GM23338 (cell line): ENCODE data around the gene LGALS3. TPM values are rescaled to one million over a fixed set of nuclear protein-coding genes. Genes with fewer than 3 reads are reported as not detected.

Experiments used
- ATAC-seq: fragments of 200-7000 bp; cut with Tn5 transposase; 3 replicates; pipeline ENCODE4 v1.9.1; 2020
- DNase-seq: peaks from one replicate; pipeline ENCODE4 v3.0.0-alpha.2; 2015; ENCODE audit warnings: low spot score
- H2AFZ ChIP-seq: fragments of 200-600 bp; sonication (generic); 2 replicates; pipeline ENCODE4 v1.8.0; 2016; ENCODE audit warnings: antibody characterized with exemption, mild to moderate bottlenecking, moderate library complexity
- H3F3A ChIP-seq: fragments of 200-600 bp; sonication (generic); replicated peaks from 2 replicates; pipeline ENCODE4 v1.8.0; 2017; ENCODE audit warnings: antibody characterized with exemption, mixed run types, low read depth
- H3K27ac ChIP-seq: fragments of 200-600 bp; sonication (generic); 2 replicates; pipeline ENCODE4 v1.6.1; 2016; ENCODE audit warnings: low read depth
- H3K27me3 ChIP-seq: fragments of 200-600 bp; sonication (generic); 2 replicates; pipeline ENCODE4 v1.8.0; 2016; ENCODE audit warnings: mild to moderate bottlenecking, mixed run types, moderate library complexity; ENCODE audit not compliant: insufficient read depth
- H3K36me3 ChIP-seq: fragments of 200-600 bp; sonication (generic); 2 replicates; pipeline ENCODE4 v1.8.0; 2016; ENCODE audit warnings: mild to moderate bottlenecking; ENCODE audit not compliant: insufficient read depth
- H3K4me1 ChIP-seq: fragments of 200-600 bp; sonication (generic); 2 replicates; pipeline ENCODE4 v1.8.0; 2016; ENCODE audit warnings: mild to moderate bottlenecking, moderate library complexity; ENCODE audit not compliant: insufficient read depth
- H3K4me2 ChIP-seq: fragments of 200-600 bp; sonication (generic); 2 replicates; pipeline ENCODE4 v1.7.1; 2017; ENCODE audit warnings: mixed run types
- H3K4me3 ChIP-seq: fragments of 200-600 bp; sonication (generic); 2 replicates; pipeline ENCODE4 v1.6.1; 2016; ENCODE audit warnings: mixed run types
- H3K79me2 ChIP-seq: fragments of 200-600 bp; sonication (generic); replicated peaks from 2 replicates; pipeline ENCODE4 v1.8.0; 2017; ENCODE audit warnings: mild to moderate bottlenecking; ENCODE audit not compliant: insufficient read depth
- H3K9me2 ChIP-seq: fragments of 200-600 bp; sonication (generic); 2 replicates; pipeline ENCODE4 v1.8.0; 2017; ENCODE audit not compliant: insufficient read depth
- H4K20me1 ChIP-seq: fragments of 200-600 bp; sonication (generic); replicated peaks from 2 replicates; pipeline ENCODE4 v1.8.0; 2017; ENCODE audit warnings: mild to moderate bottlenecking; ENCODE audit not compliant: insufficient read depth
- H3K27ac Mint-ChIP-seq: 2 replicates; pipeline ENCODE4 v1.8.0; 2020; ENCODE audit warnings: inconsistent platforms, mild to moderate bottlenecking, moderate library complexity, mixed read lengths
- H3K27me3 Mint-ChIP-seq: 3 replicates; pipeline ENCODE4 v1.8.0; 2022; ENCODE audit warnings: low read depth, mild to moderate bottlenecking, moderate library complexity, mixed read lengths, inconsistent platforms; ENCODE audit not compliant: insufficient read depth, poor library complexity
- H3K36me3 Mint-ChIP-seq: 3 replicates; pipeline ENCODE4 v1.8.0; 2021; ENCODE audit warnings: low read depth, mild to moderate bottlenecking, inconsistent platforms, moderate library complexity, mixed read lengths
- H3K4me1 Mint-ChIP-seq: 3 replicates; pipeline ENCODE4 v1.8.0; 2020; ENCODE audit warnings: mild to moderate bottlenecking, inconsistent platforms, mixed read lengths
- H3K4me3 Mint-ChIP-seq: 3 replicates; pipeline ENCODE4 v1.8.0; 2021; ENCODE audit warnings: moderate library complexity, mild to moderate bottlenecking, inconsistent platforms, mixed read lengths
- H3K9me3 Mint-ChIP-seq: 3 replicates; pipeline ENCODE4 v1.8.0; 2020; ENCODE audit warnings: moderate library complexity, mild to moderate bottlenecking, inconsistent platforms, mixed read lengths
- CREB1 ChIP-seq: fragments of 250-450 bp; sonication (Bioruptor Pico); IDR thresholded peaks from 2 replicates; pipeline ENCODE4 v1.5.0; 2020; ENCODE audit warnings: low read depth, mild to moderate bottlenecking, moderate library complexity
- CTCF ChIP-seq, 2 experiments: fragments of 200-600 bp in 1 of 2; sonication (generic) in 1 of 2; conservative IDR thresholded peaks; 2 replicates each; pipeline versions ENCODE4 v1.5.1 to v1.6.1; 2016 to 2017; ENCODE audit warnings: antibody characterized with exemption in 2 of 2, low read depth in 2 of 2, mild to moderate bottlenecking in 2 of 2, moderate library complexity in 1 of 2
- JUNB ChIP-seq: IDR thresholded peaks from one replicate; pipeline ENCODE4 v1.6.1; 2016; ENCODE audit warnings: antibody characterized with exemption; ENCODE audit not compliant: unreplicated experiment
- POLR2AphosphoS5 ChIP-seq: IDR thresholded peaks from 2 replicates; pipeline ENCODE4 v1.6.1; 2016; ENCODE audit warnings: antibody characterized with exemption, low read depth
- REST ChIP-seq: IDR thresholded peaks from one replicate; pipeline ENCODE4 v1.6.1; 2018; ENCODE audit warnings: antibody characterized with exemption; ENCODE audit not compliant: unreplicated experiment
- polyA plus RNA-seq: library from polyadenylated mRNA; unstranded; fragments of >200 nt; fragmentation: Nextera tagmentation; extraction: Ambion mirVana; gene quantifications from 2 replicates; pipeline ENCODE4 v1.2.1, GENCODE V29; 2016
- total RNA-seq: library from RNA; depleted of rRNA; stranded (reverse); fragments of >200 nt; shearing (Covaris generic); gene quantifications from 2 replicates; pipeline ENCODE4 v1.2.3, GENCODE V29; 2014

LGALS3 gene
- total and polyA plus RNA-seq, 2 experiments from 2014 or later = 7.2 to 10.9 TPM

- TF ChIP-seq POLR2AphosphoS5 = peak; percentile 94
- peak; percentile 72 for TF ChIP-seq CREB1 (CRISPR knock-in tag)
- TF ChIP-seq JUNB = no peak
Measured at GRCh38 chr14:55191203-55192053, 62.4 kb downstream of the LGALS3 start, which contains the start of gene DLGAP5 (continued).

GRCh38 chr14:55192054-55192621 is 63.1 kb downstream of the LGALS3 start:
- ATAC-seq = no peak
- Mint-ChIP-seq H3K4me3 (peak overlapping the region; percentile 98), H3K36me3 (peaks cover 17% of the 10 kb centered on the region; the same call in 2 of the 3 replicates), H3K27me3 (peaks cover 6% of the 10 kb centered on the region), H3K27ac (no peak overlapping the region), H3K9me3 (peaks cover 2% of the 10 kb centered on the region; the same call in 1 of the 3 replicates), H3K4me1 (peaks cover 18% of the 10 kb centered on the region)
- no peak for TF ChIP-seq REST
- no peak for TF ChIP-seq CTCF (conservative IDR thresholded peaks at IDR 0.05; ENCODE audit: low read depth in 2 of 2)
- peak overlapping the region; percentile 65 for H3K4me2 ChIP-seq
- H3K27ac ChIP-seq = peak overlapping the region; percentile 47
- H3K4me3 ChIP-seq = peak overlapping the region; percentile 81
- H3K9me2 ChIP-seq = no peaks in the 10 kb centered on the region
- no peaks in the 10 kb centered on the region for H3K27me3 ChIP-seq
- H2AFZ ChIP-seq = peak overlapping the region; percentile 21; the same call in 1 of the 2 replicates
- H4K20me1 ChIP-seq = peaks cover 7% of the 10 kb centered on the region; the same call in 1 of the 2 replicates
- H3K36me3 ChIP-seq = peaks cover 9% of the 10 kb centered on the region; the same call in 1 of the 2 replicates
- H3F3A ChIP-seq = no peaks in the 10 kb centered on the region
- H3K79me2 ChIP-seq = peaks cover 39% of the 10 kb centered on the region
- DNase-seq = no peak
- peaks cover 17% of the 10 kb centered on the region; the same call in 1 of the 2 replicates for H3K4me1 ChIP-seq
